Keratinocyte (primary cell): ENCODE data around the gene SDF4. TPM values are rescaled to one million over a fixed set of nuclear protein-coding genes. Genes with fewer than 3 reads are reported as not detected.

Experiments
- DNase-seq: peaks from one replicate; pipeline ENCODE4 v3.0.0-alpha.2; 2011; ENCODE audit warnings: low read depth, missing footprints, low spot score
- FAIRE-seq: peaks from 2 replicates; lab custom pipeline; 2011; peaks lifted over from hg19 to GRCh38; lab: Jason Lieb, UNC
- H2AFZ ChIP-seq: 2 replicates; pipeline ENCODE4 v1.6.0; 2012; ENCODE audit warnings: low read length, control low read depth, inconsistent platforms; ENCODE audit not compliant: control insufficient read depth
- H3K27ac ChIP-seq: 2 replicates; pipeline ENCODE4 v1.5.1; 2011; ENCODE audit warnings: low read length; ENCODE audit not compliant: control insufficient read depth, insufficient read depth
- H3K27me3 ChIP-seq: 3 replicates; pipeline ENCODE4 v1.6.0; 2011; ENCODE audit warnings: low read length; ENCODE audit not compliant: control insufficient read depth, insufficient read depth; ENCODE audit errors: extremely low read depth
- H3K36me3 ChIP-seq, 2 experiments: 2 replicates in 1 of 2; 3 replicates in 1 of 2; pipeline ENCODE4 v1.5.1; 2011; ENCODE audit warnings: low read length in 2 of 2, mild to moderate bottlenecking in 1 of 2; ENCODE audit not compliant: control insufficient read depth in 2 of 2, insufficient read depth in 2 of 2; ENCODE audit errors: extremely low read depth in 1 of 2
- H3K4me1 ChIP-seq: 3 replicates; pipeline ENCODE4 v1.5.1; 2011; ENCODE audit warnings: low read length; ENCODE audit not compliant: control insufficient read depth, insufficient read depth; ENCODE audit errors: extremely low read depth
- H3K4me2 ChIP-seq: 3 replicates; pipeline ENCODE4 v1.6.0; 2011; ENCODE audit warnings: low read depth, low read length; ENCODE audit not compliant: control insufficient read depth, insufficient read depth; ENCODE audit errors: extremely low read depth
- H3K4me3 ChIP-seq, 3 experiments: fragments of 200-600 bp in 1 of 3; sonication (generic) in 1 of 3; 2 replicates in 2 of 3; 3 replicates in 1 of 3; pipeline ENCODE4 v1.5.1; 2011 to 2016; ENCODE audit warnings: low read length in 3 of 3, mild to moderate bottlenecking in 3 of 3, control low read depth in 2 of 3, inconsistent platforms in 1 of 3, low read depth in 1 of 3, mixed read lengths in 1 of 3, mixed run types in 1 of 3, moderate library complexity in 1 of 3; ENCODE audit not compliant: control insufficient read depth in 2 of 3, insufficient read depth in 2 of 3; ENCODE audit errors: extremely low read depth in 1 of 3
- H3K79me2 ChIP-seq: 2 replicates; pipeline ENCODE4 v1.6.0; 2012; ENCODE audit warnings: low read length; ENCODE audit not compliant: control insufficient read depth, insufficient read depth
- H3K9ac ChIP-seq: 3 replicates; pipeline ENCODE4 v1.6.0; 2011; ENCODE audit warnings: low read length; ENCODE audit not compliant: control insufficient read depth, insufficient read depth; ENCODE audit errors: extremely low read depth
- H3K9me1 ChIP-seq: 3 replicates; pipeline ENCODE4 v1.6.0; 2011; ENCODE audit warnings: low read length; ENCODE audit not compliant: control insufficient read depth, insufficient read depth; ENCODE audit errors: extremely low read depth
- H3K9me3 ChIP-seq: 2 replicates; pipeline ENCODE4 v1.5.1; 2012; ENCODE audit warnings: low read depth, low read length; ENCODE audit not compliant: control insufficient read depth
- H4K20me1 ChIP-seq: 3 replicates; pipeline ENCODE4 v1.6.0; 2011; ENCODE audit warnings: low read length; ENCODE audit not compliant: control insufficient read depth, insufficient read depth; ENCODE audit errors: extremely low read depth
- EZH2 ChIP-seq: IDR thresholded peaks from one replicate; pipeline ENCODE4 v1.6.1; 2012; ENCODE audit warnings: inconsistent platforms, mild to moderate bottlenecking, low read length, moderate library complexity
- dilution Hi-C: fragments of 300-500 bp; cut with MboI; formaldehyde crosslinking; loops from one replicate; pipeline ENCODE4 v1.7.0; 2020; ENCODE audit warnings: low sequenced_read_pairs; ENCODE audit not compliant: extremely low pct_ligation_motif_present
- polyA plus RNA-seq, 5 experiments: library from polyadenylated mRNA; depleted of rRNA in 3 of 5; stranded (reverse) in 3 of 5; stranded (forward) in 1 of 5; unstranded in 1 of 5; fragments of >200 nt; gene quantifications; 1 replicate in 1 of 5; 2 replicates in 3 of 5; 3 replicates in 1 of 5; pipeline versions ENCODE4 v1.2.1 to v1.2.3, GENCODE V29; 2011 to 2012; ENCODE audit warnings: missing spikeins in 2 of 5, low read depth in 1 of 5, low replicate concordance in 1 of 5
- TF ChIP-seq, protein P1 (sequence below), 3 experiments: IDR thresholded peaks in 1 of 3; conservative IDR thresholded peaks in 1 of 3; optimal IDR thresholded peaks in 1 of 3; 2 replicates in 2 of 3; 3 replicates in 1 of 3; pipeline versions ENCODE3 to v1.5.1; 2011; ENCODE audit warnings: low read length in 3 of 3, mild to moderate bottlenecking in 3 of 3, moderate library complexity in 2 of 3, control low read depth in 1 of 3, inconsistent platforms in 1 of 3; ENCODE audit not compliant: insufficient read depth in 2 of 3; ENCODE audit errors: extremely low read depth in 1 of 3

Gene SDF4
- polyA plus RNA-seq, 1 donor (not counting 4 experiments of a cell fraction or from before 2014, with no cell fraction given), result 66.3 TPM

DNA sequence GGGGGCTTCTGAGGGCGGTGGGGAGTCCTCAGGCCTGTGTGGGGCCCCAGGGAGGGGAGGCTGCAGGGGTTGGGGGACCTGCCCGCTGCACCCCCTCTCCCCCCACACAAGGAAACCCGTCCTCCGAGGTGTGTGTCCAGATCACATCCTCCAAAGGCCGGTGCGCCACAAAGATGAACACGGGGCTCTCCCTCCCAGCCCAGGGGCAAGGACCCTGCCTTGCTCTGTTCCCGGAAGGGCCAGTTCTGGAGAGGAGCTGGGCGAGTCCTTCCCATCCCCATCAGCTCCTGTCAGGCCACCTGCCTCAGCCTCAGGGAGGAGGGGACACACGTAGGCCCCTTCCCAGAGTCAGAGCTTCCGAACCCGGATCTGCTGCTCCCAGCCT is 60.6 kb downstream of the SDF4 start:
- H3K9me1 ChIP-seq, result no peaks in the 10 kb centered on the region
- DNase-seq, result no peak
- peaks cover 1% of the 10 kb centered on the region for H3K4me1 ChIP-seq
- H3K36me3 ChIP-seq, result peaks cover 0 to 7% of the 10 kb centered on the region in 2 experiments
- dilution Hi-C loops, result no loop called here
- no peaks in the 10 kb centered on the region for H3K9me3 ChIP-seq
- H3K4me2 ChIP-seq, result no peak overlapping the region
- H2AFZ ChIP-seq, result no peak overlapping the region
- no peak overlapping the region for H3K9ac ChIP-seq
- no peak overlapping the region for H3K4me3 ChIP-seq
- TF ChIP-seq EZH2, result no peak
- TF ChIP-seq, protein P1, sequence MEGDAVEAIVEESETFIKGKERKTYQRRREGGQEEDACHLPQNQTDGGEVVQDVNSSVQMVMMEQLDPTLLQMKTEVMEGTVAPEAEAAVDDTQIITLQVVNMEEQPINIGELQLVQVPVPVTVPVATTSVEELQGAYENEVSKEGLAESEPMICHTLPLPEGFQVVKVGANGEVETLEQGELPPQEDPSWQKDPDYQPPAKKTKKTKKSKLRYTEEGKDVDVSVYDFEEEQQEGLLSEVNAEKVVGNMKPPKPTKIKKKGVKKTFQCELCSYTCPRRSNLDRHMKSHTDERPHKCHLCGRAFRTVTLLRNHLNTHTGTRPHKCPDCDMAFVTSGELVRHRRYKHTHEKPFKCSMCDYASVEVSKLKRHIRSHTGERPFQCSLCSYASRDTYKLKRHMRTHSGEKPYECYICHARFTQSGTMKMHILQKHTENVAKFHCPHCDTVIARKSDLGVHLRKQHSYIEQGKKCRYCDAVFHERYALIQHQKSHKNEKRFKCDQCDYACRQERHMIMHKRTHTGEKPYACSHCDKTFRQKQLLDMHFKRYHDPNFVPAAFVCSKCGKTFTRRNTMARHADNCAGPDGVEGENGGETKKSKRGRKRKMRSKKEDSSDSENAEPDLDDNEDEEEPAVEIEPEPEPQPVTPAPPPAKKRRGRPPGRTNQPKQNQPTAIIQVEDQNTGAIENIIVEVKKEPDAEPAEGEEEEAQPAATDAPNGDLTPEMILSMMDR (optimal IDR thresholded peaks at IDR 0.05 in 1 of 3, IDR thresholded peaks at IDR 0.05 in 1 of 3, conservative IDR thresholded peaks at IDR 0.05 in 1 of 3; ENCODE audit: extremely low read depth in 1 of 3, insufficient read depth in 2 of 3, low read length in 3 of 3), result no peak
- no peaks in the 10 kb centered on the region for H3K27me3 ChIP-seq
- H3K79me2 ChIP-seq, result peaks cover 23% of the 10 kb centered on the region
- FAIRE-seq, result no peak
- no peak overlapping the region for H3K27ac ChIP-seq
- H4K20me1 ChIP-seq, result peaks cover 3% of the 10 kb centered on the region

DNA sequence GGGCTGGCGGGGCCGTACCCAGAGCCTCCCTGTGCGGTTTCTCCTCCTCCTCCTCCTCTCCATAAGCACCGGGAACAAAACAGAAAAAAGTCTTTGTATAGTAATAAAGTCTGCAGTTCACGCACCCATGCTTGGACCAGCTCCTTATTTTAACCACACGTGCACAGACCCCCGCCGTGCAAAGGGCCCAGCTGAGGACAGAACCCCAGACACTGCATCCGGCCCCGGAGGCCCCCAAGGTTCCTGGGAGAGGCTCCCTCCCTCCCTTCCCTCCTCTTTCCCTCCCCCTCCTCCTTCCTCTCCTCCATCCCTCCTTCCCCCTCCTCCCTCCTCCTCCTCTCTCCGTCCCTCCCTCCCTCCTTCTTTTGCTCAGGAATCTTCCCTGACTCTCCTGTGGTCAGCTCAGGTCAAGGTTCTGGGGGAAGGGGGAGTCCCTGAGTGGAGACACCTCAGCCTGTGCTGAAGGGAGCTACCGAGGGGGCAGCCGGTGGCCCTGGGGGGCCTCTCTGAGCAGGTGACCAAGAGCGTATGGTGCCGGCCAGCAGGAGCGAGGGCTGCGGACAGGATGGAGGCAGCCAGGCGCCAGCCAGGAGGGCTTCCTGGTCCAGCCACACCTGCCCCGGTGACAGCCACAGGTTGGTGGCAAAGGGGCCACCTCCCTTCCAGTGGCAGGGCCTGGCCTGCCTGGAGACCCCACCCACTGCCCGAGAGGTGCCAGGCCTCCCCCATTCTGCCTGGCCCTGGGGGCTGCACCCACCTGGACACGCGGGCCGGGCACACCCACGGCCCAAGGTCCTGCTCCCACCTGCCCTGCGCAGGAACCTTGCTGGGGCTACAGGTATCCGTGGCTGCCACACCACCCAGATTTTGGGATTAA is 61.3 kb downstream of the SDF4 start:
- Histone ChIP-seq H3K79me2 (peaks cover 30% of the 10 kb centered on the region), H3K4me3 (no peak overlapping the region), H3K9ac (no peak overlapping the region), H4K20me1 (peaks cover 7% of the 10 kb centered on the region), H3K4me2 (no peak overlapping the region), H3K9me3 (no peaks in the 10 kb centered on the region), H3K27ac (no peak overlapping the region), H3K36me3 (peaks cover 0 to 7% of the 10 kb centered on the region in 2 experiments), H3K4me1 (peaks cover 8% of the 10 kb centered on the region), H2AFZ (no peak overlapping the region), H3K9me1 (no peaks in the 10 kb centered on the region), H3K27me3 (no peaks in the 10 kb centered on the region)
- TF ChIP-seq, protein P1 (optimal IDR thresholded peaks at IDR 0.05 in 1 of 3, IDR thresholded peaks at IDR 0.05 in 1 of 3, conservative IDR thresholded peaks at IDR 0.05 in 1 of 3; ENCODE audit: extremely low read depth in 1 of 3, insufficient read depth in 2 of 3, low read length in 3 of 3), result no peak
- TF ChIP-seq EZH2, result no peak
- FAIRE-seq (no peak), DNase-seq (no peak)
- dilution Hi-C loops, result no loop called here
